ENCODE results near the gene EIF3D.

Gene EIF3D

GRCh38 chr22:36510966-36511881, 17.7 kb downstream of the EIF3D start:
- H3K9ac ChIP-seq (ENCODE audit: low read depth, low read length) = no peak overlapping the region
- TF ChIP-seq EZH2 (IDR thresholded peaks at IDR 0.05; ENCODE audit: borderline replicate concordance, low read depth, low read length, severe bottlenecking) (no peak), CTCF (IDR thresholded peaks at IDR 0.05; ENCODE audit: borderline replicate concordance, extremely low read depth, low read length, poor library complexity, severe bottlenecking) (peak; percentile 74)

GRCh38 chr22:36510384-36510783, 18.6 kb downstream of the EIF3D start:
- Histone ChIP-seq H3K9ac (ENCODE audit: low read depth, low read length) (no peak overlapping the region), H4K20me1 (ENCODE audit: insufficient read depth, low read length) (peaks cover 15% of the 10 kb centered on the region; the same call in 1 of the 2 replicates), H3K4me2 (ENCODE audit: insufficient read depth, low read length) (no peak overlapping the region), H2AFZ (ENCODE audit: low read depth, low read length) (no peak overlapping the region), H3K4me1 (ENCODE audit: insufficient read depth, low read length) (peaks cover 21% of the 10 kb centered on the region), H3K27ac (ENCODE audit: low read length) (no peak overlapping the region), H3K4me3 (ENCODE audit: low read depth in 1 of 2, low read length in 2 of 2) (no peak overlapping the region), H3K27me3 (ENCODE audit: insufficient read depth, low read length, poor library complexity) (no peaks in the 10 kb centered on the region), H3K9me3 (ENCODE audit: insufficient read depth, low read length, severe bottlenecking) (no peaks in the 10 kb centered on the region), H3K36me3 (ENCODE audit: insufficient read depth, low read length) (peaks cover 57% of the 10 kb centered on the region), H3K79me2 (ENCODE audit: insufficient read depth, low read length) (peaks cover 17% of the 10 kb centered on the region)
- TF ChIP-seq EZH2 (IDR thresholded peaks at IDR 0.05; ENCODE audit: borderline replicate concordance, low read depth, low read length, severe bottlenecking) (no peak), CTCF (IDR thresholded peaks at IDR 0.05; ENCODE audit: borderline replicate concordance, extremely low read depth, low read length, poor library complexity, severe bottlenecking) (no peak)
- no peak for DNase-seq
- no peak for ATAC-seq (ENCODE audit: insufficient read depth, low read depth)

More at GRCh38 chr22:36510966-36511881, 17.7 kb downstream of the EIF3D start:
- H3K4me2 ChIP-seq (ENCODE audit: insufficient read depth, low read length) = no peak overlapping the region
- peaks cover 9% of the 10 kb centered on the region for H3K79me2 ChIP-seq (ENCODE audit: insufficient read depth, low read length)
- no peaks in the 10 kb centered on the region for H3K27me3 ChIP-seq (ENCODE audit: insufficient read depth, low read length, poor library complexity)
- H3K4me3 ChIP-seq (ENCODE audit: low read depth in 1 of 2, low read length in 2 of 2) = no peak overlapping the region
- DNase-seq = peak; percentile 43
- no peaks in the 10 kb centered on the region for H3K9me3 ChIP-seq (ENCODE audit: insufficient read depth, low read length, severe bottlenecking)
- H3K27ac ChIP-seq (ENCODE audit: low read length) = no peak overlapping the region
- no peak overlapping the region for H2AFZ ChIP-seq (ENCODE audit: low read depth, low read length)
- H3K4me1 ChIP-seq (ENCODE audit: insufficient read depth, low read length) = peaks cover 13% of the 10 kb centered on the region
- H4K20me1 ChIP-seq (ENCODE audit: insufficient read depth, low read length) = peaks cover 15% of the 10 kb centered on the region; the same call in 1 of the 2 replicates
- H3K36me3 ChIP-seq (ENCODE audit: insufficient read depth, low read length) = peaks cover 59% of the 10 kb centered on the region
- ATAC-seq (ENCODE audit: insufficient read depth, low read depth) = no peak

- H3K9me3 ChIP-seq (ENCODE audit: insufficient read depth, low read length, severe bottlenecking) = no peaks in the 10 kb centered on the region
- H3K79me2 ChIP-seq (ENCODE audit: insufficient read depth, low read length) = peaks cover 37% of the 10 kb centered on the region
- H3K9ac ChIP-seq (ENCODE audit: low read depth, low read length) = peak overlapping the region; percentile 87
- DNase-seq (no peak), ATAC-seq (ENCODE audit: insufficient read depth, low read depth) (no peak)
- peaks cover 40% of the 10 kb centered on the region for H3K4me1 ChIP-seq (ENCODE audit: insufficient read depth, low read length)
- peaks cover 55% of the 10 kb centered on the region for H3K36me3 ChIP-seq (ENCODE audit: insufficient read depth, low read length)
- peak overlapping the region; percentile 86 for H2AFZ ChIP-seq (ENCODE audit: low read depth, low read length)
- peaks cover 13% of the 10 kb centered on the region for H4K20me1 ChIP-seq (ENCODE audit: insufficient read depth, low read length)
- peak overlapping the region; percentile 91 for H3K27ac ChIP-seq (ENCODE audit: low read length)
- TF ChIP-seq EZH2 (IDR thresholded peaks at IDR 0.05; ENCODE audit: borderline replicate concordance, low read depth, low read length, severe bottlenecking) = no peak
- TF ChIP-seq CTCF (IDR thresholded peaks at IDR 0.05; ENCODE audit: borderline replicate concordance, extremely low read depth, low read length, poor library complexity, severe bottlenecking) = no peak
- peak overlapping the region; percentile 89 for H3K4me2 ChIP-seq (ENCODE audit: insufficient read depth, low read length)
- H3K4me3 ChIP-seq (ENCODE audit: low read depth in 1 of 2, low read length in 2 of 2) = peak overlapping the region; percentile 28 to 87; a peak in 3 of 4 replicates
- no peaks in the 10 kb centered on the region for H3K27me3 ChIP-seq (ENCODE audit: insufficient read depth, low read length, poor library complexity)
Measured at GRCh38 chr22:36507518-36508010, 21.4 kb downstream of the EIF3D start.
